HG03039 (cell line): ENCODE results near the gene COL16A1.

Experiments
- ATAC-seq: cut with Tn5 transposase; IDR thresholded peaks from one replicate; pipeline ENCODE4 v1.9.1; 2021; ENCODE audit warnings: mild to moderate bottlenecking, moderate library complexity; ENCODE audit not compliant: unreplicated experiment

The COL16A1 gene

DNA sequence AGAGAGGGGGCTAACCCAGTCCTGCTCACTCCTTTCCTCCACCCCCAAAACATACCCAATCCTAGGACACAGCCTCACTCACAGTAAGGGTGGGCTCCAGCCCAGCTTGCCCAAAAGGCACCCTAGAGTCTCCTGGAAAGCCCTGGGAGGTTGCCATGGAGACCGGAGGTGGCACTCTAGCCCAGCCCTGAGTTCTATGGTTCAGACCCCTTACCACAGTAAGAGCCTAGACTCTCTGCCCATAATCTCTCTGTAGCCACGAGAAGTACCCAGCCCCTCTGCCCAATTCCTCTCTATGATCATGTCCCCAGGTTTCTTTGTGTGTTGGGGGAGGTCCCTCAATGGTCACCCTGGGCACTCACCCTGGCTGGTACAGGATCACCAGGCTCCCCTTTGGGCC is 14.4 kb downstream of the COL16A1 start:
- ATAC-seq: no peak

- ATAC-seq: no peak
These were observed 15.4 kb downstream of the COL16A1 start for GRCh38 chr1:31688233-31688918.

GRCh38 chr1:31687601-31688000 is 16.2 kb downstream of the COL16A1 start:
- no peak for ATAC-seq

DNA sequence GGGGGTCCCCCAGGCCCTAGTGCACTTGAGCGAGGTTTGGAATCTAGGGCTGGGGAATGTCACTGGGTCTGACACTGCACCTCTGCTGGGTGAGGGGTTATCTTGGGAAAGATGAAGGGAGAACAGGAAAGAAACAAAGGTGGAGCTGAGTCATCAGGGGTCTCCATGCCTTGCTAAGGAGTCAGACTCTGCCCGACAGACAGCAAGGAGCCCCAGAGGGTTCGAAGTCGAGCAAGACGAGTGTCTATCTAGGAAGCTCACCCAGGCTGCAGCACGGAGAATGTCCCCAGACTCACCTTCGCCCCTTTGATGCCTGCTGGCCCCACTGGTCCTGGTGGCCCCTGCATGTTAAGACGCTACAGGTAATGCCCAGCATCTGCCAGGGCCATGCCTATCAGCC is 18.0 kb downstream of the COL16A1 start:
- no peak for ATAC-seq

DNA sequence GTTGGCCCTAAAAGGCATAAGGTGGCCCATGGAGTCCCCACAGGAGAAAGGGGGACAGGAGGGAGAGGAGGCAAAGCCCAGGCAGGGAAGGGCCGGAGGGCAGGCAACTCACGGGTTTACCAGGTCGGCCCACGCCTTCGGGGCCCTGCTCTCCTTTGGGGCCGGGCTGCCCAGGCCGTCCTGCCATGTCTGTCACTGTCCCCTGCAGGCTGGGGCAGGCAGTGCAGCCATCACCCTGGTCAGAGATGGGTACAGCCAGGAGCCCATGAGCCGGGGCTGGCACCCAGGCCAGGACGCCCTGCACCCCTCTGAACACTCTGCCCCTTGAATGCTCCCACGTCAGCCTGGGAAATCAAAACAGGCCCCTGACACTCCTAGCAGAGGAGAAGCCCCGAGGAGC is 19.8 kb downstream of the COL16A1 start:
- no peak for ATAC-seq

GRCh38 chr1:31681415-31681814 is 22.4 kb downstream of the COL16A1 start:
- no peak for ATAC-seq

- no peak for ATAC-seq
These were observed 24.1 kb downstream of the COL16A1 start for GRCh38 chr1:31679676-31680230.

DNA sequence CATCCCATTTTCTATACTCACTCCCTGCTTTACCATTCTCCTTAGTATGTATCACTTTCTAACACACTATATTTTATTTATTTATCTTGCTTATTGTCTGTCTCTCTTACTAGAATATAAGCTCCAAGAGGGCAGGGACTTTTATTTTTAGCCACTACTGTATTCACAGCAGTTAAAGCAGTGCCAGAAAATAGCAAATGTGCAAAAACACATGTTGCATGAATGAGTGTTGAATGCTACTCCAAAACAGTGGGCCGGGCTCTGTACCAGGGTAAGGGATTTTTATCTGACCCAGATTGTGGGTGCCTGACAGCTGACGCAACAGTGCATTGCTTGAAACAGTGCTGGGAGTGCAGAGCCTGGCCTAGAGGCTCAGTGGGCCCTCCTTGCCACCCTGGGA is 24.7 kb downstream of the COL16A1 start:
- ATAC-seq: no peak

GRCh38 chr1:31678681-31679080 is 25.1 kb downstream of the COL16A1 start:
- ATAC-seq: no peak

GRCh38 chr1:31677949-31678348 is 25.9 kb downstream of the COL16A1 start:
- ATAC-seq: no peak

GRCh38 chr1:31677401-31677800 is 26.4 kb downstream of the COL16A1 start:
- no peak for ATAC-seq

- no peak for ATAC-seq
These were observed 28.1 kb downstream of the COL16A1 start for GRCh38 chr1:31675756-31676155.

GRCh38 chr1:31675161-31675560 is 28.7 kb downstream of the COL16A1 start:
- no peak for ATAC-seq

GRCh38 chr1:31674626-31675025 is 29.2 kb downstream of the COL16A1 start:
- ATAC-seq: no peak

GRCh38 chr1:31673433-31673832 is 30.4 kb downstream of the COL16A1 start:
- ATAC-seq: no peak

DNA sequence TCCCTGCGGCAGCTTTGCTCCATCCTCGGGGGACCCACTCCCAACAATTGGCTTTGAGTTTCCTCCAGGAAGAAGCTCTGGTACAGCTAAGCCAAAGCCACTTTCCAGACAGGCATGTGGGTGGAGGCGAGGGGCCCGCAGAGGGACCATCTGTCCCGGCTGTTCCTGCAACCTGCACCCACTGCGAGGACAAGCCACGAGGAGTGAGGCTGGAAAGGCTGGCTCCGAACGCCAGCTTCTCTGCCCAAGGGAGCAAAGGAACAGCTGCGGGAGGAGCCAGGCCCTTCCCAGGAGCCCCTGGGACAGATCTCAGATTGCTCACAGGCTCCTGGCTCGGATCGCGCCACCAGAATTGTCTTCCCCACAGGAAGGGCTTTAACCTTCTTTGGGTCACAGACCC is 30.8 kb downstream of the COL16A1 start:
- ATAC-seq: no peak

DNA sequence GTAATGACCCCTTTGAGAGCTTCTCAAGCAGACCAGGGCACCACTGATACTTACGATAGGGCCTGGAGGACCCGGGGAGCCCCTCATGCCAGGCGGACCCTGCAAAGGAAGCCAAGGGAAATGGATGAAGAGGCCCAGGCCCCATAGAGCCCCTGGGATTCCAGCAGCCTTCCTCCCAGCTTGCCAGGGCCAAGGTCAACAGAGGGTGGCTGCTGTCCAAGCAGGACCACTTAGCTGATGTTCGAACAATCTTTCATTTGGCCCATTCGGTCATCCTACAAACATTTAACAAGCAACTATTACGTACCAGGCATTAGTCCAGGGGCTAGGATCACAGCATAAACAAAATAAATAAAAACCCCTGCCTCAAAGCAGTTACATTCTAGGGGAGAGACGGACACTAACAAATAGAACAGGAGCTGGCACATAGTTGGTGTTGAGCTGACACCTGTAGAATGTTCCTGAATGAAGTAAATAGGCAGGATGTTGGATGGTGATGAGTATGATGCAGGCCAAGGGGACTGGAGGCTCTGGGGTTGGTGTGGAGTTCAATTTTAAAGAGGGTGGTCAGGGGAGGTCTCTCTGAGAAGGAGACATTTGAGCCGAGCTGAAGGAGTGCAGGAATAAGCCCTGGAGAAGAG is 32.1 kb downstream of the COL16A1 start:
- no peak for ATAC-seq

- ATAC-seq: no peak
These were observed 32.7 kb downstream of the COL16A1 start for GRCh38 chr1:31671147-31671546.

DNA sequence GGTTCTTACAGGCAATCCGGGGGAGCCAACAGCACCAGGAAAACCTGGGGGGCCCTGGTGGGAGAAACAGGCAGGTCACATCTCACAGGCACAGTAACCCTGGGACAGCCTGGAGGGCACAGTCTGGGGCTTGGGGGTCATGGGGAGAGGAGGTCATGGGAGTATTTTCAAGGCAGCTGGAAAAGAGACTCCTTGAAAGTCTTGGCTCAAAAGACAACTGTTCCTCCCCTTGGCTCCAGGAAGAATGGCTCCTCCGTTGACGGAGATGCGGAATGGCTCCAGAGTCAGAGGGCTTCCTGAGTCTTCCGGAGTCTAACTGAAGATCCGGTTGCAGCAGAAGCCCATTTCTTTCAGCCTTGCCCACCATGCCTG is 33.2 kb downstream of the COL16A1 start:
- no peak for ATAC-seq

DNA sequence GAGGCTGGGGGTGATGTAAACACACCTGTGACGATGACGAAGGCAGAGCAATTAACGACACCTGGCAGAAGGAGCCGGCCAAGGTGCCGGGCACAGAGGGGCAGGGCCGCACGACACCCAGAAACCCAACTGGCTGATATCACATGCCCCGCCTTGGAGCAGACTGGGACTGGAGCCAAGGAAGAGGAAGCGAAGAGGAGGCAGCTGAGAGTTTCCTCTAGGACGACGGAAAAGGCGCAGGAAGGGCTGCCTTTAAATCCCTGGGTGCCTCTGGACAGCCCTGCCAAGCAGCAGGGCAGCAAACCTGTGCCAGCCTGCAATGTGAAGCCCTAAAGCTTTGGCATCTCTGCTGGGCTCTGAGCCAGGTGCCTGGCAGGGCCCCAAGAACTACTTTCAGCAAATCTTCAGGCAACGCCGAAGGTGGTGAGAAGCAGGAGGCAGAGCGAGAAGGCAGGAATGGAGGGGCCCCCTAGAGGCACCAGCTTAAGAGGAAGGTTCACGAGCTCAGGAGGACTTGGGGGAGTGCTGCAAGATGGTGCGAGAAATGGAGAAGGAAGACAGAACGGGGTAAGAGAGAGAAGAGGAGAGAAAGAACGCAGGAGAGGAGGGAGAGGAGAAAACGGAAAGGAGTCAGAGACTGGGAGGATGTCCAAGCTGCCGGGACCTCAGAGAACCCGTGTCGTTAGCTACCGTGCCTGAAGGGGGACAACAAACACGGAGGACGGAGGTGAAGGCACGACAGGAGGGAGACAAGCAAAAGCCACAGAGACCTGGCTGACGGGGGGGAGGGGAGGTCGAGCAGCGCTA is 33.8 kb downstream of the COL16A1 start:
- no peak for ATAC-seq

DNA sequence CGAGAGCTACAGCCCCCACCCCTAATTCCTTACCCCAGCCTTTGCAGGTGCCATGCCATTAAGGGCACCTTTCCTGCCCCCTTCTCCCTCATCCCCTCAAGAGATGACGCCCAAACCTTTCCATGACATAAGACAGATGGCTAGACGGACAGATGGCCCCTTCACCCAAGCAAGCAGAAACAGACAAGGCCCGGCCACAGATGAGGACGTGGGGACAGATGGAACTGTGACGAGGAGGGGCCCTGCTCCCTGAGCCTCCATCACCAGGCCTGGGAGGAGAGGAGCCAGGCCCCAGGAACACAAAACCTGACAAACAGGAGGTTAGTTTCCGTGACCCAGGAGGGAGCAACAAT is 34.4 kb downstream of the COL16A1 start:
- ATAC-seq: no peak
